Ureter (tissue), 1 donor: ENCODE measurements around the gene PIP4K2C. TPM values are rescaled to one million over a fixed set of nuclear protein-coding genes. Genes with fewer than 3 reads are reported as not detected.

ENCODE experiments used
- DNase-seq: peaks from one replicate; pipeline ENCODE4 v3.0.0-alpha.2; 2020; ENCODE audit warnings: low spot score
- total RNA-seq: library from RNA; stranded (reverse); gene quantifications from one replicate; pipeline ENCODE4 v1.2.4, GENCODE V29; 2023
- donor health status: DM: yes; HTN: yes; CAD: no.

Gene PIP4K2C
- 48.0 TPM for total RNA-seq

- DNase-seq, result peak; percentile 85
These were observed at the start of gene PIP4K2C for GRCh38 chr12:57590864-57591781. Gene PIP4K2C, plus strand, starts transcription at chr12:57591192. Its CDS starts 98 bp downstream, at chr12:57591290.

- no peak for DNase-seq
These were observed 49.3 kb upstream of the PIP4K2C start for GRCh38 chr12:57541717-57542116.

GRCh38 chr12:57543581-57543980, 47.4 kb upstream of the PIP4K2C start:
- DNase-seq, result no peak

GRCh38 chr12:57545809-57546437, 45.1 kb upstream of the PIP4K2C start:
- no peak for DNase-seq

- DNase-seq, result peak; percentile 97
These were observed 44.3 kb upstream of the PIP4K2C start, which contains the start of gene DCTN2 for GRCh38 chr12:57546438-57547287. Gene DCTN2, minus strand, starts transcription at chr12:57547192. Its CDS starts 129 bp downstream, at chr12:57547063.

GRCh38 chr12:57547288-57548012, 43.5 kb upstream of the PIP4K2C start:
- no peak for DNase-seq

- no peak for DNase-seq
These were observed 43.0 kb upstream of the PIP4K2C start for GRCh38 chr12:57548013-57548315.

GRCh38 chr12:57548488-57548887, 42.5 kb upstream of the PIP4K2C start:
- no peak for DNase-seq

GRCh38 chr12:57549203-57549908, 41.6 kb upstream of the PIP4K2C start:
- DNase-seq, result no peak

- DNase-seq, result no peak
These were observed 40.9 kb upstream of the PIP4K2C start, which contains the start of gene KIF5A for GRCh38 chr12:57549909-57550640. Gene KIF5A, plus strand, starts transcription at chr12:57550044. Its CDS starts 228 bp downstream, at chr12:57550272.

- DNase-seq, result no peak
These were observed 40.1 kb upstream of the PIP4K2C start for GRCh38 chr12:57550641-57551549.

GRCh38 chr12:57551637-57552305, 39.2 kb upstream of the PIP4K2C start:
- DNase-seq, result no peak

GRCh38 chr12:57552306-57552651, 38.7 kb upstream of the PIP4K2C start:
- DNase-seq, result no peak

- DNase-seq, result no peak
These were observed 38.1 kb upstream of the PIP4K2C start for GRCh38 chr12:57552835-57553313.

GRCh38 chr12:57553343-57554202, 37.4 kb upstream of the PIP4K2C start:
- no peak for DNase-seq

GRCh38 chr12:57554453-57554852, 36.5 kb upstream of the PIP4K2C start:
- DNase-seq, result no peak

GRCh38 chr12:57554897-57555296, 36.1 kb upstream of the PIP4K2C start:
- no peak for DNase-seq
